K562 (cell line): ENCODE data around the gene LRRC41. TPM values are rescaled to one million over a fixed set of nuclear protein-coding genes. Genes with fewer than 3 reads are reported as not detected.

ENCODE experiments used
- FOSL1 ChIP-seq: fragments of 200-800 bp; sonication (Bioruptor generic); conservative IDR thresholded peaks from 2 replicates; pipeline ENCODE4 v1.6.1; 2016; ENCODE audit warnings: missing genetic modification characterization, missing compliant biosample characterization
- GABPA ChIP-seq: fragments of 200-800 bp; sonication (Bioruptor generic); conservative IDR thresholded peaks from 2 replicates; pipeline ENCODE4 v1.6.1; 2016; ENCODE audit warnings: low read depth, missing genetic modification characterization, missing compliant biosample characterization
- PHB2 ChIP-seq: fragments of 450-650 bp; IDR thresholded peaks from 2 replicates; pipeline ENCODE4 v1.6.1; 2017; ENCODE audit warnings: low read depth
- POLR3A ChIP-seq: IDR thresholded peaks from 2 replicates; pipeline ENCODE4 v1.6.1; 2011; ENCODE audit warnings: borderline replicate concordance, mild to moderate bottlenecking, moderate library complexity; ENCODE audit not compliant: insufficient read length, insufficient read depth; ENCODE audit errors: extremely low read depth
- PTRF ChIP-seq: fragments of 450-650 bp; IDR thresholded peaks from 2 replicates; pipeline ENCODE4 v1.6.1; 2016; ENCODE audit warnings: mild to moderate bottlenecking, missing genetic modification characterization, missing compliant biosample characterization
- SAP30 ChIP-seq: fragments of 200-600 bp; sonication (generic); IDR thresholded peaks from 2 replicates; pipeline ENCODE4 v1.6.1; 2012; ENCODE audit warnings: borderline replicate concordance, low read depth, mild to moderate bottlenecking, moderate library complexity, low read length, control low read depth, inconsistent platforms; ENCODE audit not compliant: insufficient read depth, poor library complexity, severe bottlenecking
- SMARCB1 ChIP-seq: IDR thresholded peaks from 2 replicates; pipeline ENCODE4 v1.6.1; 2011; ENCODE audit warnings: improper control_type of control experiment, low read depth; ENCODE audit not compliant: insufficient read length
- SPI1 ChIP-seq: IDR thresholded peaks from 2 replicates; pipeline ENCODE4 v1.6.1; 2011; ENCODE audit warnings: low read depth, low read length, control low read depth, borderline replicate concordance
- SRSF7 ChIP-seq: fragments of 200-400 bp; formaldehyde crosslinking; optimal IDR thresholded peaks from 2 replicates; pipeline ENCODE3; 2017; ENCODE audit warnings: mild to moderate bottlenecking, low read depth, low read length
- TCF7L2 ChIP-seq: fragments of 150-350 bp; IDR thresholded peaks from 2 replicates; pipeline ENCODE4 v1.6.1; 2016; ENCODE audit warnings: low read depth, mild to moderate bottlenecking, low read length, moderate library complexity
- THRB ChIP-seq: fragments of 450-650 bp; formaldehyde crosslinking; conservative IDR thresholded peaks from 2 replicates; pipeline ENCODE4 v1.4.0; 2022; ENCODE audit warnings: mild to moderate bottlenecking, missing genetic modification characterization
- ZBTB34 ChIP-seq: fragments of 250-450 bp; sonication (Bioruptor Pico); IDR thresholded peaks from 2 replicates; pipeline ENCODE4 v1.8.0; 2021; ENCODE audit warnings: mild to moderate bottlenecking, moderate library complexity
- ZBTB9 ChIP-seq: fragments of 450-650 bp; formaldehyde crosslinking; IDR thresholded peaks from 2 replicates; pipeline ENCODE4 v1.4.0; 2020; ENCODE audit warnings: mild to moderate bottlenecking, moderate library complexity
- ZNF263 ChIP-seq: sonication (generic); formaldehyde crosslinking; IDR thresholded peaks from 2 replicates; pipeline ENCODE4 v1.8.0; 2022; ENCODE audit warnings: mild to moderate bottlenecking, missing genetic modification reagents, borderline replicate concordance
- ZNF280A ChIP-seq: fragments of 450-650 bp; IDR thresholded peaks from 2 replicates; pipeline ENCODE4 v1.6.1; 2018; ENCODE audit warnings: mild to moderate bottlenecking, low read depth; ENCODE audit not compliant: partially characterized antibody
- ZNF384 ChIP-seq: IDR thresholded peaks from 2 replicates; pipeline ENCODE4 v1.6.1; 2012; ENCODE audit warnings: low read depth, low read length, improper control_type of control experiment
- ZNF431 ChIP-seq: sonication (generic); formaldehyde crosslinking; IDR thresholded peaks from 2 replicates; pipeline ENCODE4 v1.8.0; 2022; ENCODE audit warnings: mild to moderate bottlenecking, missing genetic modification reagents
- ZNF449 ChIP-seq: fragments of 250-450 bp; sonication (Bioruptor Pico); IDR thresholded peaks from 2 replicates; pipeline ENCODE4 v1.8.0; 2022; ENCODE audit warnings: moderate library complexity, mild to moderate bottlenecking, inconsistent platforms
- polyA plus RNA-seq, 8 experiments: library from polyadenylated mRNA; depleted of rRNA in 4 of 8; stranded (reverse) in 5 of 8; unstranded in 3 of 8; fragments of >200 nt; fragmentation: Nextera tagmentation in 2 of 8; fragmentation: Illumina TruSeq in 1 of 8; extraction: Ambion mirVana in 2 of 8; extraction: Trizol in 1 of 8; gene quantifications; 2 replicates each; pipeline versions ENCODE4 v1.2.1 to v1.2.3, GENCODE V29; 2011 to 2014; ENCODE audit warnings: inconsistent platforms in 1 of 8, missing spikeins in 1 of 8
- total RNA-seq, 7 experiments: library from RNA; depleted of rRNA in 6 of 7; stranded (reverse); fragments of >200 nt in 6 of 7; fragmentation: Illumina TruSeq in 2 of 7; extraction: Trizol in 2 of 7; gene quantifications; 2 replicates each; pipeline versions ENCODE4 v1.2.1 to v1.2.3, GENCODE V29; 2011 to 2021; ENCODE audit warnings: low replicate concordance in 1 of 7

LRRC41 gene
- total and polyA plus RNA-seq, 9 of the 15 experiments (the other 6 are each of a cell fraction or from before 2014, with no cell fraction given) = 10.5 to 64.7 (median 44.2) TPM

- TF ChIP-seq FOSL1 (tag) (no peak), SRSF7 (no peak), ZNF384 (no peak), ZNF431 (CRISPR knock-in tag) (0 out of 2 replicates have a peak, but pooled peaks have one; percentile 40), SAP30 (peak; percentile 100), ZNF449 (CRISPR knock-in tag) (no peak), SMARCB1 (no peak), SPI1 (no peak), TCF7L2 (no peak), POLR3A (no peak), ZNF263 (peak; percentile 37), THRB (CRISPR knock-in tag) (no peak), ZBTB34 (CRISPR knock-in tag) (no peak), GABPA (peak; percentile 90), ZNF280A (no peak), ZBTB9 (peak; percentile 67; the same call in 1 of the 2 replicates), PTRF (tag) (no peak), PHB2 (no peak)
These were observed 55.8 kb downstream of the LRRC41 start, which contains the start of gene RAD54L (continued) for GRCh38 chr1:46247436-46248121.
